HUDEP-2 (cell line): ENCODE measurements around the gene GRXCR2.
"Not testable (repeated sequence)": the region's sequence is repeated elsewhere in the genome, so short reads cannot be mapped to it uniquely, and the experiment has no call there.

ENCODE experiments used
- DNase-seq, 76 experiments: peaks; one replicate each; lab custom pipeline; 2025; ENCODE audit not compliant: unreplicated experiment in 76 of 76; lab: John Stamatoyannopoulos, UW

The GRXCR2 gene, protein sequence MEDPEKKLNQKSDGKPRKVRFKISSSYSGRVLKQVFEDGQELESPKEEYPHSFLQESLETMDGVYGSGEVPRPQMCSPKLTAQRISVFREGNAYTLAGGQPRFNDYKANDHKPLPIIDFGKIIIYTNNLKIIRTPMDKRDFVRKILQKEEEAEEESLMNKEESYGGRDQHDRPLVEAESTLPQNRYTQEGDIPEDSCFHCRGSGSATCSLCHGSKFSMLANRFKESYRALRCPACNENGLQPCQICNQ

DNA sequence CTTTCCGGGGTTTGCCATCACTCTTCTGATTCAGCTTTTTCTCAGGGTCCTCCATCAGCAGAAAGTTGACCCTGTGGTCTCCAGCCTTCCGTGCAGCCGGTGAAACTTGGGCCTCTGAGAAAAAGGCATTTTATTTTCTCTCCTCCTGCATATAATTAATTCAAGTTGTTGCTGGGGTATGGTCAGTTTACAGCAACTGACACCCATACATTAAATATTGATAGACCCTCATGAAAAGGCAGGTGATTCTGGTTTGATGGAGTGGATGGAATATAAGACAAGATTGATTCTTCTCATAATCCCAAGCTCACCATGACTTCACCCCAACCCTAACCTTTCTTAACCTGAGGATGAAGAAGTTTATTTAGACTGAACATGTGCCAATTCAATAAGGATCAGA is at the start of gene GRXCR2:
Gene GRXCR2, minus strand, starts transcription at position 101 of the 400 bp plus-strand sequence. Its CDS starts 46 bp downstream, at position 55.
- DNase-seq, result no peak

DNA sequence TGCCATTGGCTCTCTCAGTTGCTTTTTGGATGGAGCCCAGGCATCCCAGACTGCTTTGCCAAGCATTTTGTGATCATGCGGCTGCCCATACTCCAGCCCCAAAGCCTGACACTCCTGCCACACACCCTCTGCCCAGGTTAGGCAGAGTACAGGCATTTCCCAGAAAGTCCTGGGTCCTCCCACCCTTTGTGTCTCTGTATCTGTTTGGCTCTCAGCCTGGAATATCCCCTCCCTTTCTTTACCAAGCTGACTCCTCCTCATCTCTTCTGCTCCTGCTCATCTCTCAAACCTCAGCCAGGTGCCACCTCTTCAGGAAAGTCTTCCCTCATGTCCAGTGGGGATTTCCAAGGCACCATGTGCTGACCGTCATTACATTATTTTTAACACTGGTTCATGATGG is 49.2 kb upstream of the GRXCR2 start:
- no peak for DNase-seq

DNA sequence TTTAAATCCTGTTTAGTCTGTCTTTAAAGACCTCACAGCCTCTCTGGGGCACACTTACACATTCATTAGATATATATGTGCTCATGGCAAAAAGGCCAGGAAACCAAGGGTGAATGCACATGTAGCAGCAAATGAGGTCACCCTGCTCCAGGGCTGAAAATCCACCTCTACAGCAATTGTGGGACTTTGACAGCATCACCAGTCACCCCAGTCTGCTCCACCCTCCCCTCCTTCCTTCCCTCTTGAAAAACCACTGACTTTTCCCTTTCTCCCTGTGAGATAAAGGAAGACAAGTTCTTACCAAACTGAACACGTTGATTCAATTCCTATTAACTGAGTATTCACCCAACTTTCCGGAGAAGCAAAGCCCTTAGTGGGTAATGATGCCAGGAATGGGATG is 48.4 kb upstream of the GRXCR2 start:
- DNase-seq, result no peak

DNA sequence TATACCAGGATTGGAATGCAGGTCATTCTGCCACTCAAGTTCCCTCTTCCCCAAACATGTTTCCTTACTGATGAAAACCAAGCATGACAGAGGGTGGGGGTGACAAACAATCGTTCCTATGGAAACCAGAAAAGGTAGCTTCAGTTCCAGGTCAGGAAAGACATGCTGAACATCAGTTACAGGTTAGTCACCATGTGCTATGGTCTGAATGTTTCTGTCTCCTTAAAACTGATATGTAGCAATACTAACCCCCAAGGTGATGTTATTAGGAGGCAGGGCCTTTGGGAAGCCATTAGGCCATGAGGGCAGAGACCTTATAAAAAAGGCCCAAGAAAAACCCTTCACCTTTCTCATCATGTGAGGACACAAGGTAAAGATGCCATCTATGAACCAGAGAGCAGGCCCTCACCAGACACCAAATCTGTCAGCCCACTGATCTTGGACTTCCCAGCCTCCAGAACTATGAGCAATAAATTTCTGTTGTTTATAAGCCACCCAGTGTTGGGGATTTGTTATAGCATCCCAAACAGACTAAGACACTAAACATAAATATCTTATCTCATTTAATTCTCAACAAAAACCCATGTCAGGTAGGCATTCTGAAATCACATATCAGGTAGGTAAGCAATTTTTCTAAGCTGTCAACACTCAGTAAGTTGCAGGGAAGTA is 47.9 kb upstream of the GRXCR2 start:
- DNase-seq, result no peak

DNA sequence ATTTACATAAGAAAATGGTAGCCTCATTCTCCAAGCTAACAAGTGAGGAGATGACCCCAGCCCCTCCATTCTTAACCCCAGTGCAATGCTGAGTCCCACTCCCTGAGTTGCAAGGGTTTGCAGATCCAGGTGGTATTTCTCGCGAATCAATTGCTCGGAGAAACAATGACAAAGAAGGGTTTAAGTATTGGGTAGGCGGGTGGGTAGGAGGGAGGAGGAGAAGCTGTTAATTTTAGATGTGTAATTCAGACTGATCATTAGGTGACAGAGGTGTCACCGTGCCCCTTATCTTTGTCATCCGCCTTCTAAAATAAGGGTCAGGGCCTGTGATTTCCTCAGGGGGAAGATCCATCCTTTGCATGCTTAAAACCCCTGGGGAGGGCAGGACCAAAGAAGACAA is 46.6 kb upstream of the GRXCR2 start:
- no peak for DNase-seq

DNA sequence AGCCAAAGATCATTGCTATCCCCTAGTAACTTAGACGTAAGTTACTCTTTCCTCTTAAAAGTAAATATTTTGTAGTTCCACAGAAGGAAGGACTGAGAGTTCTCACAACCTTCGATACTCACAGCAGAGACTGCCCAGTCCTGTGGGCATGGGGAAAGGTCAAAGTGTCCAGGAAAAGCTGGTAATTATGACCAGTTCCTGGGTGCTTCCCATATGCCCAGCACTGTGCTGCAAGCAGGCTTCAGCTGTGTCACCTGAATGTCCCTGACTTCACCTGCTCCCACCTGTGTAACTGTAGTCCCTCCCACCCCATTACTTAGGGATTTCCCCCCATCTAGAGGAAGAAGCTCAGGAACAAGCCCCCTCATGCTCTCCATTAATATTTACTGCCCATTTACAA is 45.6 kb upstream of the GRXCR2 start:
- no peak for DNase-seq

DNA sequence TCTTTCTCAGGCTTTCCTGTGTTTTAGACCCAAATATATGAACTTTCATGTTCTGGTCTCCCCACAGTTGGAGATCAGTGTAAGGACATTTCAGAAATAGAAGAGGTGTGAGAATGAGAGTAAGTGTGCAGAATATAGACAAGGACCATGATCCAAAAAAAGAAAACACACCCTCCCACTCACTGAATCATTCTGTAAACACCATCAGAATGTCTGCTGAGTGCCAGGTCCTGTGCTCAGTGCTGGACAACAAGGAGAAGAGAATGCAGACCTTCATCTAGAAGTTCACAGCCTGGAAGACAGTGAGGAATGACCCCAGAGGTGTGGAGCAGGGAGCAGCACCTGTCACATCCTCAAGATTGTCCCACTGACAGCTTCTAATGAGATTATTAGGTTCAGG is 44.5 kb upstream of the GRXCR2 start:
- no peak for DNase-seq

DNA sequence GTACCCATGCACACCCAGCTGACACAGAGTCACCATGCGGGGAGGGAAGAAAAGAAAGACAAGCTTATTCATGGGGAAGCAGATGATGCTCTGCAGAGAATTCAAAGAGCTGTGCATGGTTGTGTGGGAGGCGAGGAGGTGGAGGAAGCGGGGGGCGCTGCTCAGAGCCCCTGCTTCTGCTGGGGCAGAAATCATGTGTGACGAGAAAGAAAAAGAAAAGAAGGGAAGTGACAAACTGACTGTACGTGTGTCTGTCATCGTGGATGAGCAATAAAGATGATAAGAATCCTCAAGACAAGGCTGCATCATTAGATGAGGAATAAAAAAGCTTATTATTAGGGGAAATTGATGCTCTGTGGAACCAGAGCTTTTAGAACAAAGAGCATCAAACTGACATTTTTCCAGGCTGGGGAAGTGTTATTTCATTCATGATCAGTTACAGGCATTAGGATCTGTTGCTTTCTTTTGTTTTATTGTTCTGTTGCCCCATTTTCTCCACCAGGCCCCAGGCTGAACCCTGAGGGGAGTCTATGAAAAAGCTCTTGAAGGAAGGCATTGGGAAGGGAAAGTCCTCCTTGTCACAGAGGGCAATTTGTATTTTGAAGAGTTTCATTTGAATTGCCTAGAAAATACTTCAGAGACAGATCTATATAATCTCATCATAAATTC is 43.3 kb upstream of the GRXCR2 start:
- DNase-seq, result no peak

DNA sequence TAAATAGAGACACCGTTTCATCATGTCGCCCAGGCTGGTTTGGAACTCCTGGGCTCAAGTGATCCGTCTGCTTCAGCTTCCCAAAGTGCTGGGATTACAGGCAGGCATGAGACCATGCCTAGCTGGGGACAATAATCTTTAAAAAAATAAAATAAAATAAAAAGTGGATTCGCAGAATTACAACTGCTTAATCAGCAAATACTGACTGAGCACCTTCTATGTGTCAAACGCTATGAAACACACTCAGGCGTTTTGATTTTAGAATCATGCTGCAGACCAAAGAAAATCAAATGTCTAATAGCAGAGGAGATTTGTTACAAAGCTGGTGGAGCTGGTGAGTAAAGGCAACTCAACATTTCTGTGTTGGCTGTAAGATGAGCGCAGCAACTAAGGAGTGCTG is 40.9 kb upstream of the GRXCR2 start:
- DNase-seq, result no peak

DNA sequence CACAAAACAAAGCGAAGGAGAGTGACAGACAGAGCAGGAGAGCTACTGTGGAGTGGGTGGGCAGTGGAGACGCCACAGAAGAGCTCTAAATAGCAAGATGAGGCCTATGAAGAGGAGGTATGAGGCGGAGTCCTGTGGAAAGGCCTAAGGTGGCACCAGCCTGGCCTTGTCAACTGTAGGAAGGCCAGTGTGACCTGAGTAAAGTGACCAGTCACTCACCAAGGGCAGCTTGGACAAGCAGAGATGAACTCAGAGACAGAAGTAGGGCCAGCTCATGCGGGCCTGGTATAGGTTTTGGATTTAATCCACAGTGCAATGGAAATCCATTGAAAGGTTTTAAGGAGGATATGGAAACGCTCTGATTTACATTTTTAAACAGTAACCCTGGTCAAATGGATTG is 39.8 kb upstream of the GRXCR2 start:
- no peak for DNase-seq

DNA sequence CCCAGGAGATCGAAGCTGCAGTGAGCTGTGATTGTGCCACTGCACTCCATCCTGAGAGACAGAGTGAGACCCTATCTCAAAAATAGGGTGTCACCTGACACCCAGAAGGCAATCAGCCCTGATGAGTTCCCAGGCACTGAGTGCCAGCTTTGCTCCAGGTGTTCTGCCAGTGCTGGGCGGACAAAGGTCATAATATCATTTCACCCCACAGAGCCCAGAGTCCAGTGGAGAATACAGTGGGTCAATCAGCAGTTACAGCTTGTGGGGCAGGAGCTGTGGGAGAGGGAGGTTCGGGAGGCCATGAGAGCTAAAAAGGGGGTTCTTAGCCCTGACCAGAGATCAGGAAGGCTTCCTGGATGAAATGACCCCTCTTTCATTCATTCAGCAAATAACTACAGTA is 39.2 kb upstream of the GRXCR2 start:
- DNase-seq, result no peak

DNA sequence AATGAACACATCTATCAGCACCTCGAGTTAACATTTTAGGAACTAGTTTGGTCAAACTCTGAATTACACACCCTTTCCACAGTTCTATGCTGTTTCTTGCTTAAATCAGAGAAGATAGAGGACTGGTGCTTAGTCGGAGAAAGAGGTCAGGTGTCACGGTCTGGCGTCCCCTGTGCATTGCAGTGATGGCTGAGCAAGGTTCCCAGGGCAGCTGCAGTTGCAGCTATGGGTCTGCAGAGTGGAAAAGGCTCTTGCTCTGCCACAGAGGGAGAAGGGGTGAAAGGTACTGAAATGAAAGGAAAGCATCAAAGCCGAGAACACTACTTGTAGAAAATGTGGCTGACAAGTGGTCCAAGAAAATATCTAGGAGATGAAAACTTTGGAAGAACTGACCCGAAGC is 38.4 kb upstream of the GRXCR2 start:
- DNase-seq, result no peak

DNA sequence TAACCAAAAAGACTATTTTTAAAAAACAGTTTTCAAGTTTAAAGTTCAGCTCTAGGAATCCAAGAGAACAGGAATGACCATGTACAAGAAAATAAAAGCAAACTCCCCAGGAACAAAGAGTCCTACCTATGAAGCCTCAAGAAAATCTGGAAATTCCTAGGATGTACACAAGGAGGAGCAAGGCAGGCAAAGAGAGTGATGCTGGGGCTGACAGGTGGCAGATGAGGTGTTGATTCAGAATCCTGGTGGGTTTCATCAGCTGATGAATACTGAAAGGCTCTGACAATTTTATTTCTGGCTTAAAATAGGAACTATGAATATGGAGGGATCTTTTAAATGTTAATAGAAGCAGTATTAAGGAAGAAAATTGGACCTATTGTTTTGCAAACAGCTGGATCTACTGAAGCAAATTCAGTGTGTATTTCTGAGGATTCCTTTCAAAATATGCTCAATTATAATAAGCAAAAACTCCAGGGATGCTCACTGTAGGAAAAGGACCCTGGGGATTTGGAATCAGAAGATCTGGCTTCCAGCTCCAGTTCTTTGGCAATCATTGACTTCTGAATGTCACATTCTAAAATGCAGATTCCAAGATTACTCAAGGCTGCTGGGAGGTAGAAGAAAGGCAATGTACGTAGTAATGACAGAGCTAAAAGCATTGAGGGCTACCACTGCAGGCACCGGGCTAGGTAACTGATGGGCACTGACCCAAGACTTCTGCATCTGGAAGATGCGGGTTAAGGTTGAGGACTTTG is 35.6 kb upstream of the GRXCR2 start:
- DNase-seq, result peak in 1 of 76 experiments; percentile 1

DNA sequence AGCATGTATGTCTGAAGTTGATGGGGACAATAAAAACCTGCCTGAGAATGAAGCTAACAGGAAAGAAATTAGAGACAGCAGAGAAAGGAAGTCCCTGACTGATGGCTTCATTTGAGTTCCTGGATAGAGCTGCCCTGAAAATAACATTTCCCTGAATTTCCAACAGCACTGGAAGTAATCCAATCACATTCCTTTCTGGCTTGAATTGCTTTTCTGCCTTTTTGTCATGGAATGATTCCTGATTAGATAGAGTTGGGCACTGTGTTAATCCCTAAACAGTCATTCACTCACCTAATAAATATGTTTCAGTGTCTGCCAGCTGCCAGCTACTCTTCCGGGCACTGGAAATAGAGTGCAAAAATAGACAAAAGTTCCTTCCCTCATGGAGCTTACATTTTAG is 33.6 kb upstream of the GRXCR2 start:
- DNase-seq, result no peak

DNA sequence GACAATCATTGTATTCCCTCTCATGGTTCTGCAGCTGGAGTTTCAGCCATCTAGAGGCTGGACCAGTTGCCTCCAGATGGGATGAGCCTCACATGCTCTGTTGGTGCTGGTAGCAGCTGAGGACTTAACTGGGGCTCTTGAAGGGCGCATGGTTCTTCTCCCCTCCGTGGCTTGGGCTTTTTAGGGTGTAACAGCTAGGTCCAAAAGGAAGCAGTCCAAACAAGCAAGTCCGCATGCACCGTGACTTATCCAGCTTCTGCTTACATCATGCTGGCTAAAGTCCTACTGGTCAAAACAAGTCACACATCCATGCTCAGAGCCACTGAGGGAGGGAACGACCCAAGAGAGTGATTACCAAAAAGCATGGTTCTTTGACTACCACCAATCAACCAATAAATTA is 31.9 kb upstream of the GRXCR2 start:
- DNase-seq, result no peak

DNA sequence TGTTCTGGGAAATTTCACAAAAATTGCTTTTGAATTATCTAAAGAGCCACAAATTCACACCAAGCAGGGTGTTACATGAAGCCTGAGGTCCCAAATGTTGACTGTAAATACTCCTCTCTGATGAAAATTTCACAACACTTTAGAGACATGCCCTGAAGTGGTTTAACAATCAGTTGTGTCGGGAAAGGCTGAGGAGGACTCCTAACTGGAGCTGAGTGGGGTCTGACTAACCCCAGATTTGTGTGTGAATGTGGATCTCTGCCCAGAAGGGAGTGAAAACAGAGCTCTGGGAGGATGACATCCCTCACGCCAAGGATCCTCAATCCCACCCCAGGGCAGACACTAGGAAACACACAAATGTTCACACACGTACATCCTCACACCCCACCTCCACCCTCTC is 31.1 kb upstream of the GRXCR2 start:
- DNase-seq, result no peak

DNA sequence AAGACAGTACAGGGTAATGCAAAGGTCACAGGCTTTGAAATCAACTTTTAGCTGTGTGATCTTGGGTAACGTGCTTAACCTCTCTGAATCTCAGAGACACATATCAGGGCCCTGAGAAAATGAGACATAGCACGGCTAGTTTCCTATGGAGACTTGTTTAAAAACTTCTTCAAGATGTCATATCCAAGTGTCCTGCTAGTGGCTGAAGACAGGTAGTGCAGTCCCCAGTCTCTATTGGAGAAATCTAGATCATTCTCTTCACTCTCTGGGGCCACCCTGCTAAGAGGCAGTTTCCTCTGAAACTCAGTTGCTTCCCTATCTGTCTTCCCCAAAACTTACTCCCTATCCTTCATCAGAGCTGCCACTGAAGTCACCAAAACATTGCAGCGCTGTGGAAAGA is 30.3 kb upstream of the GRXCR2 start:
- DNase-seq, result peak in 1 of 76 experiments; percentile 3

DNA sequence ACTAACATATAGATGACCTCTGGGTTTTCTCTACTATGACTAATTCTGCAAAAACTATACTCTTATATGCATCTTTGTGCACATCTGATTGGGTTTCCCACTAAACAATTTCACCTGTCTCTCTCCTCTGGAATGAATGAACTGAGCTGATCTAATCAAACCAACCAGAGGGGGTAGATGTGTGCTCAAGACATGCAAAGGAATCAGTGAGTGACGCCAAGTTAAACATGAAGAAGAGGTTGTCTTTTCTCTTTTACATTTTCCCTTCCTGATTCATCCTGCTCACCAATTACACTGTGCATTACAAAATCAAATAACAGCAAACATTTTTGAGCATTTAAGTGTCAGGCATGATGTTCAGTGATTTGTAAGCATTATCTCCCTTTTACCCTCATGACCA is 29.6 kb upstream of the GRXCR2 start:
- no peak for DNase-seq

DNA sequence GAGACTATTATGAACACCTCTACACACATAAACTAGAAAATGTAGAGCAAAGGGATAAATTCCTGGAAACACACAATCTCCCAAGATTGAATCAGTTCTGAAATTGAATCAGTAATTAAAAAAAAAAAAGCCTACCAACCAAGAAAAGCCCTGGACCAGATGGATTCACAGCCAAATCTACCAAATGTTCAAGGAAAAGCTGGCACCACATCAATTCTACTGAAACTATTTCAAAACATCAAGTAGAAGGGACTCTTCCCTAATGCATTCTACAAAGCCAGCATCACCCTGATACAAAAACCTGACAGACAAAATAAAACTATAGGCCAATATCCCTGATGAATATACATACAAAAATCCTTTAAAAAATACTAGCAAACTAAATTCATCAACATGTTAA is 25.4 kb upstream of the GRXCR2 start:
- DNase-seq, result no peak

DNA sequence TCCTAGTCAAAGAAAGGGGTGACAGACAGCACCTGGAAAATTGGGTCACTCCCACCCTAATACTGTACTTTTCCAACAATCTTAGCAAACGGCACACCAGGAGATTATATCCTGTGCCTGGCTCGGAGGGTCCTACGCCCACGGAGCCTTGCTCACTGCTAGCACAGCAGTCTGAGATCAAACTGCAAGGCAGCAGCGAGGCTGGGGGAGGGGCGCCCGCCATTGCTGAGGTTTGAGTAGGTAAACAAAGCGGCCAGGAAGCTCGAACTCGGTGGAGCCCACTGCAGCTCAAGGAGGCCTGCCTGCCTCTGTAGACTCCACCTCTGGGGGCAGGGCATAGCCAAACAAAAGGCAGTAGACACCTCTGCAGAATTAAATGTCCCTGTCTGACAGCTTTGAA is 18.6 kb upstream of the GRXCR2 start:
- DNase-seq, result not testable (repeated sequence)

DNA sequence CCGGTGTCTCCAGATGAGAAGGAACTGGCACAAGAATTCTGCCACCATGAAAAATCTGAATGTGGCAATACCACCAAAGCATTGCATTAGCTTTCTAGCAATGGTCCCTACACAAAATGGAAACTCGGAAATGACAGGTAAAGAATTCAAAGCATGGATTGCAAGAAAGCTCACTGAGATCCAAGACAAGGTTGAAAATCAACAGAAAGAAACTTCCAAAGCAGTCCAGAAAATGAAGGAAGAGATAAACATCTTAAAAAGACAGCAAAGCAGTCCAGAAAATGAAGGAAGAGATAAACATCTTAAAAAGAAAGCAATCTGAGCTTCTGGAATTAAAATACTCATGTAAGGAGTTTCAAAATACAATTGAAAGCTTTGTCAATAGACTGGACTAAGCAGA is 16.8 kb upstream of the GRXCR2 start:
- no peak for DNase-seq
